Caco-2 (cell line): ENCODE results near the gene MSH2. TPM values are rescaled to one million over a fixed set of nuclear protein-coding genes. Genes with fewer than 3 reads are reported as not detected.

ENCODE experiments used
- BruUV-seq: library from RNA; stranded (reverse); fragments of 400-500 nt; replicated peaks from 2 replicates; lab custom pipeline; 2021; lab: Mats Ljungman, UMichigan
- CTCF ChIA-PET: fragments of 300-600 bp; sonication (Branson Sonifier 250); formaldehyde crosslinking; loops from one replicate; lab custom pipeline; 2022; ENCODE audit warnings: antibody characterized with exemption; lab: Charles Lee
- POLR2A ChIA-PET: fragments of 300-600 bp; sonication (Branson Sonifier 250); formaldehyde crosslinking; loops from one replicate; lab custom pipeline; 2022; ENCODE audit warnings: antibody characterized with exemption; lab: Charles Lee
- DNase-seq, 2 experiments: peaks; one replicate each; pipeline versions ENCODE4 v3.0.0 to v3.0.0-alpha.2; 2020 to 2022
- H3K27me3 ChIP-seq: replicated peaks from 2 replicates; pipeline ENCODE4 v1.6.0; 2011; ENCODE audit warnings: low read length; ENCODE audit not compliant: control insufficient read depth, insufficient read depth
- H3K36me3 ChIP-seq: 2 replicates; pipeline ENCODE4 v1.5.1; 2011; ENCODE audit warnings: low read length; ENCODE audit not compliant: control insufficient read depth, insufficient read depth
- H3K4me1 ChIP-seq: fragments of 250-450 bp; sonication (Bioruptor Pico); 2 replicates; pipeline ENCODE4 v1.5.1; 2020; ENCODE audit warnings: mild to moderate bottlenecking
- H3K4me3 ChIP-seq: 2 replicates; pipeline ENCODE4 v1.5.1; 2011; ENCODE audit warnings: low read depth, mild to moderate bottlenecking, control low read depth, low read length
- H3K9me3 ChIP-seq: fragments of 250-450 bp; sonication (Bioruptor Pico); 2 replicates; pipeline ENCODE4 v1.5.1; 2020; ENCODE audit warnings: mild to moderate bottlenecking, moderate library complexity
- H3K27ac Mint-ChIP-seq: one replicate; pipeline ENCODE4 v1.8.0; 2022; ENCODE audit warnings: mixed read lengths; ENCODE audit not compliant: unreplicated experiment
- H3K27me3 Mint-ChIP-seq: one replicate; pipeline ENCODE4 v1.8.0; 2022; ENCODE audit warnings: mixed read lengths; ENCODE audit not compliant: insufficient read depth, unreplicated experiment
- H3K36me3 Mint-ChIP-seq: one replicate; pipeline ENCODE4 v1.8.0; 2022; ENCODE audit warnings: mild to moderate bottlenecking, mixed read lengths; ENCODE audit not compliant: insufficient read depth, unreplicated experiment
- H3K4me1 Mint-ChIP-seq: one replicate; pipeline ENCODE4 v1.8.0; 2022; ENCODE audit warnings: low read depth, mixed read lengths; ENCODE audit not compliant: unreplicated experiment
- H3K4me3 Mint-ChIP-seq: one replicate; pipeline ENCODE4 v1.8.0; 2022; ENCODE audit warnings: mild to moderate bottlenecking, moderate library complexity, mixed read lengths; ENCODE audit not compliant: unreplicated experiment
- H3K9me3 Mint-ChIP-seq: one replicate; pipeline ENCODE4 v1.8.0; 2022; ENCODE audit warnings: mixed read lengths; ENCODE audit not compliant: unreplicated experiment
- intact Hi-C: fragments of 100-400 bp; cut with micrococcal nuclease; formaldehyde crosslinking; loops from one replicate; pipeline ENCODE4 v1.10.0; 2022; ENCODE audit not compliant: unreplicated experiment
- total RNA-seq: library from RNA; stranded (reverse); gene quantifications from 2 replicates; pipeline ENCODE4 v1.2.3, GENCODE V29; 2022
- TF ChIP-seq, protein P1 (sequence below), 2 experiments: fragments of 200-600 bp in 1 of 2; IDR thresholded peaks; 1 replicate in 1 of 2; 2 replicates in 1 of 2; pipeline versions ENCODE4 v1.5.1 to v1.8.0; 2011 to 2022; ENCODE audit warnings: antibody characterized with exemption in 1 of 2, control low read depth in 1 of 2, inconsistent platforms in 1 of 2, low read depth in 1 of 2, low read length in 1 of 2, mild to moderate bottlenecking in 1 of 2, moderate library complexity in 1 of 2; ENCODE audit not compliant: insufficient read depth in 1 of 2, severe bottlenecking in 1 of 2, unreplicated experiment in 1 of 2

MSH2 gene
- total RNA-seq, 1 experiment from 2014 or later = 72.5 TPM

- peaks cover 71% of the 10 kb centered on the region for H3K36me3 Mint-ChIP-seq
- DNase-seq = no peak
- no peaks in the 10 kb centered on the region for H3K27me3 ChIP-seq
- intact Hi-C loops = no loop called here
- H3K4me1 ChIP-seq = no peaks in the 10 kb centered on the region
- H3K4me1 Mint-ChIP-seq = no peaks in the 10 kb centered on the region
- BruUV-seq = no TSS peak
- ChIA-PET POLR2A (no interaction called here), CTCF (no interaction called here)
- no peak overlapping the region for H3K4me3 ChIP-seq
- H3K27ac Mint-ChIP-seq = no peak overlapping the region
- no peaks in the 10 kb centered on the region for H3K9me3 ChIP-seq
- no peak overlapping the region for H3K4me3 Mint-ChIP-seq
- no peaks in the 10 kb centered on the region for H3K27me3 Mint-ChIP-seq
- H3K9me3 Mint-ChIP-seq = no peaks in the 10 kb centered on the region
- TF ChIP-seq, protein P1, sequence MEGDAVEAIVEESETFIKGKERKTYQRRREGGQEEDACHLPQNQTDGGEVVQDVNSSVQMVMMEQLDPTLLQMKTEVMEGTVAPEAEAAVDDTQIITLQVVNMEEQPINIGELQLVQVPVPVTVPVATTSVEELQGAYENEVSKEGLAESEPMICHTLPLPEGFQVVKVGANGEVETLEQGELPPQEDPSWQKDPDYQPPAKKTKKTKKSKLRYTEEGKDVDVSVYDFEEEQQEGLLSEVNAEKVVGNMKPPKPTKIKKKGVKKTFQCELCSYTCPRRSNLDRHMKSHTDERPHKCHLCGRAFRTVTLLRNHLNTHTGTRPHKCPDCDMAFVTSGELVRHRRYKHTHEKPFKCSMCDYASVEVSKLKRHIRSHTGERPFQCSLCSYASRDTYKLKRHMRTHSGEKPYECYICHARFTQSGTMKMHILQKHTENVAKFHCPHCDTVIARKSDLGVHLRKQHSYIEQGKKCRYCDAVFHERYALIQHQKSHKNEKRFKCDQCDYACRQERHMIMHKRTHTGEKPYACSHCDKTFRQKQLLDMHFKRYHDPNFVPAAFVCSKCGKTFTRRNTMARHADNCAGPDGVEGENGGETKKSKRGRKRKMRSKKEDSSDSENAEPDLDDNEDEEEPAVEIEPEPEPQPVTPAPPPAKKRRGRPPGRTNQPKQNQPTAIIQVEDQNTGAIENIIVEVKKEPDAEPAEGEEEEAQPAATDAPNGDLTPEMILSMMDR (IDR thresholded peaks at IDR 0.05; ENCODE audit: insufficient read depth in 1 of 2, low read depth in 1 of 2, low read length in 1 of 2, severe bottlenecking in 1 of 2, unreplicated experiment in 1 of 2) = no peak
- H3K36me3 ChIP-seq = peaks cover 1% of the 10 kb centered on the region
Observed at GRCh38 chr2:47483191-47483590, 80.2 kb downstream of the MSH2 start.

- TF ChIP-seq, protein P1 (IDR thresholded peaks at IDR 0.05; ENCODE audit: insufficient read depth in 1 of 2, low read depth in 1 of 2, low read length in 1 of 2, severe bottlenecking in 1 of 2, unreplicated experiment in 1 of 2) = no peak
- Histone ChIP-seq H3K9me3 (no peaks in the 10 kb centered on the region), H3K4me3 (no peak overlapping the region), H3K4me1 (no peaks in the 10 kb centered on the region), H3K27me3 (no peaks in the 10 kb centered on the region), H3K36me3 (no peaks in the 10 kb centered on the region; the same call in 1 of the 2 replicates)
- intact Hi-C loops = no loop called here
- BruUV-seq = no TSS peak
- DNase-seq = no peak
- Mint-ChIP-seq H3K36me3 (peaks cover 59% of the 10 kb centered on the region), H3K27ac (no peak overlapping the region), H3K9me3 (no peaks in the 10 kb centered on the region), H3K4me1 (no peaks in the 10 kb centered on the region), H3K4me3 (no peak overlapping the region), H3K27me3 (no peaks in the 10 kb centered on the region)
- POLR2A ChIA-PET = no interaction called here
- CTCF ChIA-PET = no interaction called here
Observed at GRCh38 chr2:47484396-47484795, 81.4 kb downstream of the MSH2 start.

- CTCF ChIA-PET = no interaction called here
- no peaks in the 10 kb centered on the region; the same call in 1 of the 2 replicates for H3K36me3 ChIP-seq
- H3K9me3 ChIP-seq = no peaks in the 10 kb centered on the region
- TF ChIP-seq, protein P1 (IDR thresholded peaks at IDR 0.05; ENCODE audit: insufficient read depth in 1 of 2, low read depth in 1 of 2, low read length in 1 of 2, severe bottlenecking in 1 of 2, unreplicated experiment in 1 of 2) = no peak
- H3K27me3 ChIP-seq = no peaks in the 10 kb centered on the region
- Mint-ChIP-seq H3K4me1 (no peaks in the 10 kb centered on the region), H3K27ac (no peak overlapping the region), H3K36me3 (peaks cover 59% of the 10 kb centered on the region), H3K27me3 (no peaks in the 10 kb centered on the region), H3K9me3 (no peaks in the 10 kb centered on the region), H3K4me3 (no peak overlapping the region)
- POLR2A ChIA-PET = no interaction called here
- BruUV-seq = no TSS peak
- DNase-seq = no peak
- H3K4me1 ChIP-seq = no peaks in the 10 kb centered on the region
- intact Hi-C loops = no loop called here
- H3K4me3 ChIP-seq = no peak overlapping the region
Observed at GRCh38 chr2:47485177-47485576, 82.2 kb downstream of the MSH2 start.
